Nephron (organoid): Measurements from ENCODE around the gene TMEM97.
"Not testable (repeated sequence)": the region's sequence is repeated elsewhere in the genome, so short reads cannot be mapped to it uniquely, and the experiment has no call there.

Source experiments
- H3K27ac Mint-ChIP-seq, 3 experiments: 2 replicates each; pipeline ENCODE4 v1.8.0; 2020; ENCODE audit warnings: mixed read lengths in 3 of 3, mild to moderate bottlenecking in 2 of 3, moderate library complexity in 1 of 3
- H3K27me3 Mint-ChIP-seq: 2 replicates; pipeline ENCODE4 v1.8.0; 2021; ENCODE audit warnings: low read depth, mild to moderate bottlenecking, moderate library complexity, mixed read lengths
- H3K36me3 Mint-ChIP-seq: 2 replicates; pipeline ENCODE4 v1.8.0; 2020; ENCODE audit warnings: low read depth, mixed read lengths
- H3K4me1 Mint-ChIP-seq: 2 replicates; pipeline ENCODE4 v1.8.0; 2020; ENCODE audit warnings: mixed read lengths
- H3K4me3 Mint-ChIP-seq, 3 experiments: 2 replicates each; pipeline ENCODE4 v1.8.0; 2020; ENCODE audit warnings: mild to moderate bottlenecking in 3 of 3, mixed read lengths in 3 of 3, moderate library complexity in 2 of 3
- H3K9me3 Mint-ChIP-seq: 2 replicates; pipeline ENCODE4 v1.8.0; 2020; ENCODE audit warnings: mixed read lengths
- TF ChIP-seq, protein P1 (sequence below), 3 experiments: fragments of 200-600 bp; sonication (generic); IDR thresholded peaks; one replicate each; pipeline ENCODE4 v1.5.0; 2021; ENCODE audit warnings: antibody characterized with exemption in 3 of 3; ENCODE audit not compliant: unreplicated experiment in 3 of 3

Gene TMEM97

DNA sequence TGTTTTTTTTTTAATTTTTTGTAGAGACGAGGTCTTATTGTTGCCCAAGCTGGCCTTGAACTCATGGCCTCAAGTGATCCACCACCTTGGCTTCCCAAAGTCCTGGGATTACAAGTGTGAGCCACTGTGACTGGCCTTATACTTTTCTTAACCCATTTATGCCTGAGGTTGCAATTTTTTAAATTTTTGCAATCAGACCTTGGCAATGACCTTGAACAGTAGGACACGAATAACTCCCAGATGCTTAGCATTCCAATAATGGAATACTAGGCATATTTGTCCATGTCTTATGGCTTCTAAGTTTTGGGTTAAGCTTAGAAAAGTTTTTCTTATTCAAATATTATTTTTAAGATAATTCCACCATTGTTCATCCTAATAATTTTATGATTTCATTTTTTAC is 28.3 kb upstream of the TMEM97 start:
- H3K27me3 Mint-ChIP-seq, result peaks cover 3% of the 10 kb centered on the region
- no peak overlapping the region for H3K27ac Mint-ChIP-seq
- no peaks in the 10 kb centered on the region for H3K9me3 Mint-ChIP-seq
- H3K4me1 Mint-ChIP-seq, result no peaks in the 10 kb centered on the region
- H3K36me3 Mint-ChIP-seq, result no peaks in the 10 kb centered on the region
- H3K4me3 Mint-ChIP-seq, result no peak overlapping the region
- TF ChIP-seq, protein P1, sequence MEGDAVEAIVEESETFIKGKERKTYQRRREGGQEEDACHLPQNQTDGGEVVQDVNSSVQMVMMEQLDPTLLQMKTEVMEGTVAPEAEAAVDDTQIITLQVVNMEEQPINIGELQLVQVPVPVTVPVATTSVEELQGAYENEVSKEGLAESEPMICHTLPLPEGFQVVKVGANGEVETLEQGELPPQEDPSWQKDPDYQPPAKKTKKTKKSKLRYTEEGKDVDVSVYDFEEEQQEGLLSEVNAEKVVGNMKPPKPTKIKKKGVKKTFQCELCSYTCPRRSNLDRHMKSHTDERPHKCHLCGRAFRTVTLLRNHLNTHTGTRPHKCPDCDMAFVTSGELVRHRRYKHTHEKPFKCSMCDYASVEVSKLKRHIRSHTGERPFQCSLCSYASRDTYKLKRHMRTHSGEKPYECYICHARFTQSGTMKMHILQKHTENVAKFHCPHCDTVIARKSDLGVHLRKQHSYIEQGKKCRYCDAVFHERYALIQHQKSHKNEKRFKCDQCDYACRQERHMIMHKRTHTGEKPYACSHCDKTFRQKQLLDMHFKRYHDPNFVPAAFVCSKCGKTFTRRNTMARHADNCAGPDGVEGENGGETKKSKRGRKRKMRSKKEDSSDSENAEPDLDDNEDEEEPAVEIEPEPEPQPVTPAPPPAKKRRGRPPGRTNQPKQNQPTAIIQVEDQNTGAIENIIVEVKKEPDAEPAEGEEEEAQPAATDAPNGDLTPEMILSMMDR (IDR thresholded peaks at IDR 0.05; ENCODE audit: unreplicated experiment in 3 of 3), result no peak

DNA sequence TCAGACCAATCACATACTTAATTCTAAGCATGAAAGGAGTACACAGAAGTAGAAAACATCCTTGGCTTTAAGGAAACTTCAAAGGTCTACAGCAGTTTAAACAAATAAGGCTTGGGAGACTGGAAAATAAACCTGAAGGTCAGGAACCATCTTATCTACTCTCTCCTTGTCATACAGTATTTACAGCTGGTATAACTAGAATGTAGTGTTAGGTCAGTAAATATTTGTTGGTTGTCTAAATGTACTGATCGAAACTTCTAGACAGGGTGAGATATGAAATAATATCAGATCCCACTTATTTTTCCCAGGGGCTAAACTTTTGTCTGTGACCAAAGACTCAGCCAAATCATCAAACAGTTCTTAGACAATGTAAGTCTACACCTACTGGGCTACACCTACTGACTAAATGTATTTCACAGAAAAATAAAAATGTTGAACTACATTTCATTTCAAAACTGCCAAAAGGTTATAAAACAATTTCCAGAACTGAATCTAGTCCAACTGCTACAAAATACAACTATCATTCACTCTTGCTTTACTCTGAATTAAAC is 27.1 kb upstream of the TMEM97 start:
- Mint-ChIP-seq H3K4me1 (no peaks in the 10 kb centered on the region), H3K9me3 (no peaks in the 10 kb centered on the region), H3K36me3 (no peaks in the 10 kb centered on the region), H3K4me3 (no peak overlapping the region), H3K27ac (no peak overlapping the region), H3K27me3 (peaks cover 5% of the 10 kb centered on the region)
- TF ChIP-seq, protein P1 (IDR thresholded peaks at IDR 0.05; ENCODE audit: unreplicated experiment in 3 of 3), result no peak

DNA sequence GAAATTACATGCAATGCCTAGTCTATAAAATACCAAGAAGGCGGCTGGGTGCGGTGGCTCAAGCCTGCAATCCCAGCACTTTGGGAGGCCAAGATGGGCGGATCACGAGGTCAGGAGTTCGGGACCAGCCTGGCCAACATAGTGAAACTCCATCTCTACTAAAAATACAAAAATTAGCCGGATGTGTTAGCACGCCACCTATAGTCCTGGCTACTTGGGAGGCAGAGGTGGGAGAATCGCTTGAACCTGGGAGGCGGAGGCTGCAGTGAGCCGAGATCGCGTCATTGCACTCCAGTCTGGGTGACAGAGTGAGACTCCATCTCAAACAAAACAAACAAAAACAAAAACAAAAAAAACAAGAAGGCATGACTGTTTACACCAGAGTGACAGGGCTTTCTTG is 26.1 kb upstream of the TMEM97 start:
- H3K4me3 Mint-ChIP-seq, H3K36me3 Mint-ChIP-seq, H3K27me3 Mint-ChIP-seq, H3K4me1 Mint-ChIP-seq, H3K27ac Mint-ChIP-seq, H3K9me3 Mint-ChIP-seq: not testable (repeated sequence)

DNA sequence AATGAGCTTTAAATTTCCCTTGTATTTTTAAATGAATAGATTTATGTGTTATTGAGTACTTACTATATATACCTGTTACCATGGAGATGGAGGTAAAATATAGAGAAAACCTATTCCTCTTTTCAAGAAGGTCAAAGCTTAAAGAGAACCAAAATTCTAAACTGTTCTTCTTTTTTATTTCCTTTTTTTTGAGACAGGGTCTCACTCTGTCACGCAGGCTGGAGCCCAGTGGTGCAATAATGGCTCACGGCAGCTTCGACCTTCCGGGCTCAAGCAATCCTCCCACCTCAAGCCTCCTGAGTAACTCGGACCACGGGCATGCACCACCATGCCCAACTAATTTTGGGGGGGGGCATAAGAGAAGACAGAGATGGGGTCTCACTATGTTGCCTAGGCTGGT is 25.0 kb upstream of the TMEM97 start:
- Mint-ChIP-seq H3K4me1 (no peaks in the 10 kb centered on the region), H3K27ac (no peak overlapping the region), H3K36me3 (no peaks in the 10 kb centered on the region), H3K4me3 (no peak overlapping the region), H3K9me3 (no peaks in the 10 kb centered on the region), H3K27me3 (peaks cover 5% of the 10 kb centered on the region)
- TF ChIP-seq, protein P1 (IDR thresholded peaks at IDR 0.05; ENCODE audit: unreplicated experiment in 3 of 3), result no peak

DNA sequence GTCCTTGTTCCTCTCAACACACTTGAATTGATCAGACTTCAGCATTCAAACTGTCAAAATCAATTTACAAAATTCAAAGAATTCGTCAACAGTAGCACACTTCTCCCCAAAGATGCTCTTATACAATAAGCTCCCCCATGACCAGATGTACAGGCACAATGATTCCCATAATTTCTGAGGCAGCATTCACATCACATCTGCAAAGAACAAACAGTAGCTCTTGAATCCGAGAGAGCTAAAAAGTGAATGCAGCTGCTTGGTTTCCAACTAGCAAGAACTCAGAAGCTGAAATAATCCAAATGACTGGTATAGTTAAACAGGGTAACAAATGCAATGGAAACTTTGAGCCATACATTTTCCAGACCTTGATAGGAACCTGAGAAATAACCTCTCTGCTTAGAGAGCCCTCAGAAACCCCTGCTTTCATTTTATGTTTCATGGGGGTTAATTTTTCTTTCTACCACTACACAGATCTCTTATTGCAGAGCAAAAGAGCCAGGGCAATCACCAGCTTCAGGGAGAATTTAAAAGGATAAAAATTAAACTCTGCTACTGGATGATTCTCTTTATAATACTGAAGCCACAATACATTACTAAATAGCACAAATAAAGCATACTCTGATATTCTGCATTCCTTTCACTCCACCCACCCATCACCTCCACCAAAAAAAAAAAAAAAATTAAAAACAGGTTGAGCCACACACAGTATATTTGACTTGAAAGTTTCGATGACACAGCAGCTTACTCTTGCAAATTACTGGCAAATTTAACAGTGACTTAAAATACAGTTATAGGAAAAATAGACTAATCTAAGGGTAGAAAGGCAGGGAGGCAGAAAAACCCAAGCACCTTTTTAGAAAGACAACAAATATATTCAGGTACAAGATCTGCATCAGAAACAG is 23.1 kb upstream of the TMEM97 start:
- H3K4me3 Mint-ChIP-seq, result no peak overlapping the region
- H3K9me3 Mint-ChIP-seq, result no peaks in the 10 kb centered on the region

DNA sequence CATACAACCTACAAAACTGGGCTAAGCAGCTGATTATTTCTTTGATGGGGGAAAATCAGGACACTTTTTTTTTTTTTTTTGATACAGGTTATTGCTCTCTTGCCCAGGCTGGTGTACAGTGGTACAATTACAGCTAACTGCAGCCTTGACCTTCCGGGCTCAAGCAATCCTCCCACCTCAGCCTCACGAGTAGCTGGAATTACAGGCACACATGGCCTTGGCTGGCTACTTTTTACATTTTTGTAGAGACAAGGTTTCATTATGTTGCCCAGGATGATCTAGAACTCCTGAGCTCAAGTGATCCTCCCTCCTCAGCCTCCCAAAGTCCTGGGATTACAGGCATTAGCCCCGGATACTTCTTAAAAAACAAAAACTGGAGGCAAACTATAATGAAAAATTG is 20.6 kb upstream of the TMEM97 start:
- Mint-ChIP-seq H3K4me3 (no peak overlapping the region), H3K9me3 (no peaks in the 10 kb centered on the region), H3K4me1 (no peaks in the 10 kb centered on the region), H3K27me3 (peaks cover 5% of the 10 kb centered on the region), H3K36me3 (no peaks in the 10 kb centered on the region), H3K27ac (no peak overlapping the region)
- TF ChIP-seq, protein P1 (IDR thresholded peaks at IDR 0.05; ENCODE audit: unreplicated experiment in 3 of 3), result no peak

More for the DNA sequence above, 23.1 kb upstream of the TMEM97 start:
- TF ChIP-seq, protein P1 (IDR thresholded peaks at IDR 0.05; ENCODE audit: unreplicated experiment in 3 of 3), result no peak
- Mint-ChIP-seq H3K27ac (no peak overlapping the region), H3K27me3 (peaks cover 5% of the 10 kb centered on the region), H3K36me3 (no peaks in the 10 kb centered on the region), H3K4me1 (no peaks in the 10 kb centered on the region)
